Colonic mucosa (tissue), 4 donors: Measurements from ENCODE around the gene UGT1A3. TPM values are rescaled to one million over a fixed set of nuclear protein-coding genes. Genes with fewer than 3 reads are reported as not detected.
"Not testable (repeated sequence)": the region's sequence is repeated elsewhere in the genome, so short reads cannot be mapped to it uniquely, and the experiment has no call there.

Experiments used
- DNase-seq: peaks from one replicate; pipeline ENCODE4 v3.0.0-alpha.2; 2020
- H3K27ac ChIP-seq: fragments of 200-600 bp; one replicate; pipeline ENCODE4 v1.8.0; 2021
- H3K27me3 ChIP-seq: fragments of 200-600 bp; one replicate; pipeline ENCODE4 v1.8.0; 2021
- H3K36me3 ChIP-seq: fragments of 200-600 bp; one replicate; pipeline ENCODE4 v1.8.0; 2021
- H3K4me1 ChIP-seq: fragments of 200-600 bp; one replicate; pipeline ENCODE4 v1.8.0; 2021; ENCODE audit warnings: mild to moderate bottlenecking
- H3K4me3 ChIP-seq: fragments of 200-600 bp; one replicate; pipeline ENCODE4 v1.8.0; 2021
- H3K9ac ChIP-seq, 2 donors: one replicate each; pipeline ENCODE4 v1.7.0; 2013; ENCODE audit warnings: control low read depth in 2 of 2, low read depth in 2 of 2, low read length in 2 of 2
- H3K9me3 ChIP-seq: fragments of 200-600 bp; one replicate; pipeline ENCODE4 v1.8.0; 2021
- CTCF ChIP-seq: fragments of 200-600 bp; IDR thresholded peaks from one replicate; pipeline ENCODE4 v1.8.0; 2022; ENCODE audit warnings: antibody characterized with exemption, mild to moderate bottlenecking
- intact Hi-C: fragments of 100-400 bp; cut with DNase I; formaldehyde crosslinking; loops from one replicate; pipeline ENCODE4 v1.14.1; 2022
- total RNA-seq, 2 donors: library from RNA; stranded (reverse); fragmentation: NEBNext Ultra II Directional in 1 of 2; extraction: Animal tissue kit (Norgen Biotek cat#: 25700) in 1 of 2; gene quantifications; one replicate each; pipeline ENCODE4 v1.2.1, GENCODE V29; 2021
- donor health status: healthy.
- donor health status: DM: no; HTN: no; CAD: no.
- donor health status: DM: no; HTN: no; CAD: no.

The UGT1A3 gene
- total RNA-seq, 2 donors from 2014 or later: 1.0 to 1.9 TPM

- DNase-seq: no peak
- Histone ChIP-seq H3K27ac (no peak overlapping the region), H3K4me3 (no peak overlapping the region), H3K4me1 (no peaks in the 10 kb centered on the region), H3K9me3 (no peaks in the 10 kb centered on the region), H3K9ac (no peak overlapping the region), H3K36me3 (no peaks in the 10 kb centered on the region), H3K27me3 (no peaks in the 10 kb centered on the region)
- intact Hi-C loops: no loop called here
- TF ChIP-seq CTCF: no peak
Measured at GRCh38 chr2:233746475-233747282, 17.8 kb downstream of the UGT1A3 start.

GRCh38 chr2:233747283-233747544 is 18.4 kb downstream of the UGT1A3 start:
- no peaks in the 10 kb centered on the region for H3K9me3 ChIP-seq
- DNase-seq: no peak
- no peak for TF ChIP-seq CTCF
- H3K9ac ChIP-seq: no peak overlapping the region
- no peaks in the 10 kb centered on the region for H3K4me1 ChIP-seq
- no peaks in the 10 kb centered on the region for H3K27me3 ChIP-seq
- no peak overlapping the region for H3K27ac ChIP-seq
- no peaks in the 10 kb centered on the region for H3K36me3 ChIP-seq
- intact Hi-C loops: no loop called here
- no peak overlapping the region for H3K4me3 ChIP-seq

GRCh38 chr2:233750689-233751088 is 21.8 kb downstream of the UGT1A3 start:
- H3K27me3 ChIP-seq, H3K9ac ChIP-seq, H3K9me3 ChIP-seq, H3K4me3 ChIP-seq, intact Hi-C loops, H3K27ac ChIP-seq, DNase-seq, H3K4me1 ChIP-seq, H3K36me3 ChIP-seq: not testable (repeated sequence)

GRCh38 chr2:233751212-233752009 is 22.6 kb downstream of the UGT1A3 start:
- H3K27ac ChIP-seq, H3K36me3 ChIP-seq, H3K9me3 ChIP-seq, intact Hi-C loops, DNase-seq, H3K4me1 ChIP-seq, H3K9ac ChIP-seq, H3K4me3 ChIP-seq, H3K27me3 ChIP-seq: not testable (repeated sequence)

- Histone ChIP-seq H3K9ac (no peak overlapping the region), H3K36me3 (no peaks in the 10 kb centered on the region), H3K4me3 (no peak overlapping the region), H3K27me3 (no peaks in the 10 kb centered on the region), H3K9me3 (no peaks in the 10 kb centered on the region), H3K4me1 (no peaks in the 10 kb centered on the region), H3K27ac (no peak overlapping the region)
- intact Hi-C loops: no loop called here
- TF ChIP-seq CTCF: no peak
- DNase-seq: no peak
Measured at GRCh38 chr2:233754872-233755611, 26.2 kb downstream of the UGT1A3 start.

- Histone ChIP-seq H3K27ac (no peak overlapping the region), H3K36me3 (no peaks in the 10 kb centered on the region), H3K27me3 (no peaks in the 10 kb centered on the region), H3K9me3 (no peaks in the 10 kb centered on the region), H3K4me1 (no peaks in the 10 kb centered on the region), H3K9ac (no peak overlapping the region), H3K4me3 (no peak overlapping the region)
- peak; percentile 35 for DNase-seq
- intact Hi-C loops: no loop called here
- no peak for TF ChIP-seq CTCF
Measured at GRCh38 chr2:233756429-233757081, 27.7 kb downstream of the UGT1A3 start.
